ENCODE results near the gene PDZD2.

- TF ChIP-seq EP300 (IDR thresholded peaks at IDR 0.05) (no peak), POLR2AphosphoS5 (IDR thresholded peaks at IDR 0.05) (peak in 1 of 2 donors; percentile 3), CTCF (IDR thresholded peaks at IDR 0.05) (no peak), POLR2A (IDR thresholded peaks at IDR 0.05; ENCODE audit: low read depth) (no peak)
These were observed 460.6 kb downstream of the PDZD2 start for GRCh38 chr5:32099486-32100035.

Measured in esophagus muscularis mucosa (tissue), 4 donors.